Stimulated activated CD8-positive, alpha-beta memory T cell treated with anti-CD3 and anti-CD28 coated beads, Interleukin-4, amount 100 ng/mL, for 48 hours (primary cell): ENCODE results near the gene IL36A.

Source experiments
- DNase-seq: peaks from one replicate; pipeline ENCODE4 v3.0.0-alpha.2; 2020

Gene IL36A

GRCh38 chr2:113053666-113054065 is 48.4 kb downstream of the IL36A start:
- no peak for DNase-seq

GRCh38 chr2:113054066-113054465 is 48.8 kb downstream of the IL36A start:
- DNase-seq, result no peak

GRCh38 chr2:113056521-113056920 is 51.3 kb downstream of the IL36A start:
- DNase-seq, result no peak

- DNase-seq, result no peak
Observed at GRCh38 chr2:113057117-113057516, 51.9 kb downstream of the IL36A start.
